Stimulated activated naive CD8-positive, alpha-beta T cell treated with anti-CD3 and anti-CD28 coated beads, Interleukin-15, amount 100 ng/mL, for 72 hours (primary cell): ENCODE data around the gene CYP4F22.

ENCODE experiments used
- ATAC-seq: fragments of 150-1000 bp; cut with Tn5 transposase; 2 replicates; pipeline ENCODE4 v1.10.0; 2021; ENCODE audit warnings: mild to moderate bottlenecking, moderate library complexity
- DNase-seq, 2 donors: peaks; one replicate each; pipeline ENCODE4 v3.0.0; 2021 to 2022
- H3K27ac Mint-ChIP-seq, 2 donors: one replicate each; pipeline ENCODE4 v1.8.0; 2022; ENCODE audit warnings: mild to moderate bottlenecking in 2 of 2, mixed read lengths in 2 of 2, moderate library complexity in 2 of 2
- H3K27me3 Mint-ChIP-seq: one replicate; pipeline ENCODE4 v1.8.0; 2022; ENCODE audit warnings: mixed read lengths
- H3K4me1 Mint-ChIP-seq: one replicate; pipeline ENCODE4 v1.8.0; 2022; ENCODE audit warnings: mild to moderate bottlenecking, mixed read lengths
- H3K4me3 Mint-ChIP-seq, 2 donors: one replicate each; pipeline ENCODE4 v1.8.0; 2022; ENCODE audit warnings: mild to moderate bottlenecking in 2 of 2, mixed read lengths in 2 of 2, moderate library complexity in 1 of 2
- H3K9me3 Mint-ChIP-seq, 2 donors: one replicate each; pipeline ENCODE4 v1.8.0; 2022; ENCODE audit warnings: mixed read lengths in 2 of 2

Gene CYP4F22

GRCh38 chr19:15544283-15544682 is 36.0 kb downstream of the CYP4F22 start:
- ATAC-seq (no peak), DNase-seq (no peak)
- Mint-ChIP-seq H3K9me3 (no peaks in the 10 kb centered on the region), H3K4me1 (peaks cover 5% of the 10 kb centered on the region), H3K27me3 (no peaks in the 10 kb centered on the region), H3K27ac (no peak overlapping the region), H3K4me3 (no peak overlapping the region)

DNA sequence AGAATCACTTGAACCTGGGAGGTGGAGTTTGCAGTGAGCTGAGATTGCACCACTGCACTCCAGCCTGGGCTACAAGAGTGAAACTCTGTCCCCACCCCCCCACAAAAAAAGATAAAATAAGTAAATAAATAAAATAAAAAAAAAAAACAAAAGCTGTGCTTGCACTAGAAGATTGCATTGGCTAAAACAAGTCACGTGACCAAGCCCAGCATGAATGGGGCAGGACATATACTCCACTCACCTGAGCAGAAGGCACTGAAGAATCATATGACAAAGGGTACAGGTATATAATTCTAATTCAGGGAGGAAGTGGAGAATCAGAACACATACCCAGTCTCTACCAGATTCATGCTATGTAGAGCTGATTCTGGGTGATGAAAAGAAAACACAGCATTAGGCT is 36.6 kb downstream of the CYP4F22 start:
- Mint-ChIP-seq H3K4me1 (peaks cover 2% of the 10 kb centered on the region), H3K9me3 (no peaks in the 10 kb centered on the region), H3K4me3 (no peak overlapping the region), H3K27me3 (no peaks in the 10 kb centered on the region), H3K27ac (no peak overlapping the region)
- no peak for DNase-seq
- no peak for ATAC-seq

DNA sequence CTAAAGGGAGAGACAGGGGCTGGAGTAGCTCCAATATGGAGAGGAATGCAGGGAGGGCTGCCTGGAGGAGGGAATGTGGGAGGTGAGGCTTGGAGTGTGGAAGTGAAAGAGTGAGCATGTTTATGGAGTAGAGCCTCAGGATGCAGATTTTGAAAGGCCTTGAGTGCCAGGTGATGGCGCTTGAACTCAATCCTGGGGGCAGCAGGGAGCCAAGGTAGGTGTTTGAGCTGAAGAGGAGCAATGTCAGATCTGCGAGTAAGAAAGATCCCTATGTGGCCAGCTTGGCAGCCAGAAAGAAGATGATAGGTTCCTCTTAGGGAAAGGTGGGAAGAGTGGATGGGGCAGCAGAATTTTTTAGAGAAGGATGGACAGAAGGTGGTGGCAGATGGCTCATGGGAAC is 40.3 kb downstream of the CYP4F22 start:
- Mint-ChIP-seq H3K4me3 (no peak overlapping the region), H3K9me3 (no peaks in the 10 kb centered on the region), H3K4me1 (peaks cover 14% of the 10 kb centered on the region), H3K27ac (no peak overlapping the region), H3K27me3 (no peaks in the 10 kb centered on the region)
- DNase-seq (no peak), ATAC-seq (no peak)

DNA sequence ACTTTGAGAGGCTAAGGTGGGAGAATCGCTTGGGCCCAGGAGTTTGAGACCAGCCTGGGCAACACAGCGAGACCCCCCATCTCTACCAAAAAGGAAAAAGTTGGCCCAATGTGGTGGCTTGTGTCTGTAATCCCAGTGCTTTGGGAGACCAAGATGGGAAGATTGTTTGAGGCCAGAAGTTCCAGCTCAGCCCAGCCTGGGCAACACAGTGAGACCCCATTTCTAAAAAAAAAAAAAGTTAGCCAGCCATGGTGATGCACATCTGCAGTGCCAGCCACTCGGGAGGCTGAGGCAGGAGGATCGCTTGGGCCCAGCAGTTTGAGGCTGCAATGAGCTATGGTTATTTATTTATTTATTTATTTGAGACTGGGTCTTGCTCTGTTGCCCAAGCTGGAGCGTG is 41.3 kb downstream of the CYP4F22 start:
- no peak overlapping the region for H3K4me3 Mint-ChIP-seq
- H3K9me3 Mint-ChIP-seq: no peaks in the 10 kb centered on the region
- no peaks in the 10 kb centered on the region for H3K27me3 Mint-ChIP-seq
- ATAC-seq: no peak
- DNase-seq: no peak
- peaks cover 20% of the 10 kb centered on the region for H3K4me1 Mint-ChIP-seq
- H3K27ac Mint-ChIP-seq: no peak overlapping the region

DNA sequence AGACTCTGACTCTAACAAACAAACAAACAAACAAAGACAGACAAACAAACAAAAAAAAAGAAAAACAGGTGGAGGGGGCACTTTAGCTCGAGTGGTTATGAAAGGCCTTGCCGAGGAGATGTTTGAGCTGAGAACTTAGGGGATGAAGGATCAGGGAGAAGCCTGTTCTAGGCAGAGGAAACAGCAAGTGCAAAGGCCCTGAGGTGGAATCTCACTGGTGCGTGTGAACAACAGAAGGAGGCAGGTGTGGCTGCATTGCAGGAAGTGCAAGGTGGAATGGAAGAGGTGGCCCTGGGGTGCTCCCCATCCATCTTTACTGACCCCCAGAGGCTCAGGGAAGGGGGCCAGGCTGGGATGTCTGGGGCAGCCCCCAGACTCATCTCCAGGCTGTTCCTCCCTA is 41.9 kb downstream of the CYP4F22 start:
- peaks cover 27% of the 10 kb centered on the region for H3K4me1 Mint-ChIP-seq
- no peaks in the 10 kb centered on the region for H3K9me3 Mint-ChIP-seq
- ATAC-seq (no peak), DNase-seq (no peak)
- no peaks in the 10 kb centered on the region for H3K27me3 Mint-ChIP-seq
- no peak overlapping the region for H3K27ac Mint-ChIP-seq
- peak overlapping the region; percentile 83 to 84 for H3K4me3 Mint-ChIP-seq

DNA sequence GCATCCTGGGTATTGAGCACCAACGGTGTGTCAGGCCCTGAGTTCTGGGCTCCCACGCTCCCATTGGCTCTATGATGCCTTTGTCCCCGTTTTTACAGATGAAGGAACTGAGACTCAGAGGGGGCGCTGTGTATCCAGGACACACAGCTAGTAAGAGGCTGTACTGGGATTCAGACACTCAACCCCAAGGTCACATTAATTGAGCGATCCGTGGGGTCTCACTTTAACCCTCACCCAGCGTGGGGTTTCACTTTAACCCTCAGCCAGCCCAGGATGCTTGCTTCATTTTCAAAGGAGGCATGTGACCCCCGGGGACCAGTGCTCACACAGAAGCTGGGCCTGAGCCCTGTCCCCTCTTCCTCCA is 42.6 kb downstream of the CYP4F22 start:
- peaks cover 33% of the 10 kb centered on the region for H3K4me1 Mint-ChIP-seq
- ATAC-seq (peak; percentile 14), DNase-seq (no peak)
- H3K4me3 Mint-ChIP-seq: peak overlapping the region; percentile 83 to 84
- H3K27ac Mint-ChIP-seq: peak overlapping the region in 1 of 2 donors; percentile 80
- no peaks in the 10 kb centered on the region for H3K27me3 Mint-ChIP-seq
- no peaks in the 10 kb centered on the region for H3K9me3 Mint-ChIP-seq

DNA sequence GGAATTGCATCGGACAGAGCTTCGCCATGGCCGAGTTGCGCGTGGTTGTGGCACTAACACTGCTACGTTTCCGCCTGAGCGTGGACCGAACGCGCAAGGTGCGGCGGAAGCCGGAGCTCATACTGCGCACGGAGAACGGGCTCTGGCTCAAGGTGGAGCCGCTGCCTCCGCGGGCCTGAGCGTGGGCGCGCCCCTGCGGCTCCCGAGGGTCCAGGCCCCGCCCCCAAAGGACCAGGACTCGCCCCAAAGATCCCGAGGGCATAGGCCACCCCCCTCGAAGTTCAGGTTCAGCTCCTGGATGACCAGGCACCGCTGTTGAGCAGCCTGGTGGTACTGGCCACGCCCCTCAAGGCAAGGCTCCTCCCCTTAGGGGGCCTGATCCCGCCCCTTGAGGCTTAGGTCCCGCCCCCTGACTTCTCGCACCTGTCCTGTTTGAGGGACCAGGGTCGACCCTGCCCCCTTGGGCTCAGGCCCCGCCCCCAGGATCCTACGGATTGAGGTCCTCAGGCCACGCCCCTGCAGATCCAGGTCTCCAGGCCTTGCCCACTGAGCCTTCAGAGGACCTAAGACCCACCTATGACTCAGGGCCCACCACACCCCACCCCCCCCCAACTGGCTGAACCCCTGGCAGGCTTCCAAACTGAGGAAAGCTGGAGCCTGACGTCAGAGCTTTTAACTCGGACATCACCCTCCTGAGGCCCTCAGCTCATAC is 43.1 kb downstream of the CYP4F22 start:
- no peaks in the 10 kb centered on the region for H3K9me3 Mint-ChIP-seq
- peaks cover 36% of the 10 kb centered on the region for H3K4me1 Mint-ChIP-seq
- H3K27me3 Mint-ChIP-seq: no peaks in the 10 kb centered on the region
- DNase-seq (peak; percentile 75 to 76), ATAC-seq (peak; percentile 60)
- H3K4me3 Mint-ChIP-seq: peak overlapping the region; percentile 83 to 84
- peak overlapping the region in 1 of 2 donors; percentile 80 for H3K27ac Mint-ChIP-seq

DNA sequence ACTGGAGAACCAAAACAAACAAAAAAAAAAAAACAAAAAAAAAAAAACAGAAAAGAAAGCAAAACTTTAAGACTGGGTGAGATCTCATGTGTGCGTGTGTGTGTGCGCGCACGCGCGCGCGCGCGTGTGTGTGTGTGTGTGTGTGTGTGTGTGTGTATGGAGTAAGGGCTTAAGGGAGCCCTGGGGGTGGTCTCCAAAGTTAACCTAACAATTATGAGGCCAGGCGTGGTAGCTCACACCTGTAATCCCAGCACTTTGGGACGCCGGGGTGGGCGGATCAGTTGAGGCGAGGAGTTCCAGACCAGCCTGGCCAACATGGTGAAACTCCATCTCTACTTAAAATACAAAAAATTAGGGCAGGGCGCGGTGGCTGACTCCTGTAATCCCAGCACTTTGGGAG is 46.7 kb downstream of the CYP4F22 start:
- Mint-ChIP-seq H3K4me3 (peak overlapping the region; percentile 84 to 86), H3K4me1 (peaks cover 42% of the 10 kb centered on the region), H3K9me3 (no peaks in the 10 kb centered on the region), H3K27me3 (no peaks in the 10 kb centered on the region), H3K27ac (peak overlapping the region in 1 of 2 donors; percentile 75)
- ATAC-seq (no peak), DNase-seq (no peak)

DNA sequence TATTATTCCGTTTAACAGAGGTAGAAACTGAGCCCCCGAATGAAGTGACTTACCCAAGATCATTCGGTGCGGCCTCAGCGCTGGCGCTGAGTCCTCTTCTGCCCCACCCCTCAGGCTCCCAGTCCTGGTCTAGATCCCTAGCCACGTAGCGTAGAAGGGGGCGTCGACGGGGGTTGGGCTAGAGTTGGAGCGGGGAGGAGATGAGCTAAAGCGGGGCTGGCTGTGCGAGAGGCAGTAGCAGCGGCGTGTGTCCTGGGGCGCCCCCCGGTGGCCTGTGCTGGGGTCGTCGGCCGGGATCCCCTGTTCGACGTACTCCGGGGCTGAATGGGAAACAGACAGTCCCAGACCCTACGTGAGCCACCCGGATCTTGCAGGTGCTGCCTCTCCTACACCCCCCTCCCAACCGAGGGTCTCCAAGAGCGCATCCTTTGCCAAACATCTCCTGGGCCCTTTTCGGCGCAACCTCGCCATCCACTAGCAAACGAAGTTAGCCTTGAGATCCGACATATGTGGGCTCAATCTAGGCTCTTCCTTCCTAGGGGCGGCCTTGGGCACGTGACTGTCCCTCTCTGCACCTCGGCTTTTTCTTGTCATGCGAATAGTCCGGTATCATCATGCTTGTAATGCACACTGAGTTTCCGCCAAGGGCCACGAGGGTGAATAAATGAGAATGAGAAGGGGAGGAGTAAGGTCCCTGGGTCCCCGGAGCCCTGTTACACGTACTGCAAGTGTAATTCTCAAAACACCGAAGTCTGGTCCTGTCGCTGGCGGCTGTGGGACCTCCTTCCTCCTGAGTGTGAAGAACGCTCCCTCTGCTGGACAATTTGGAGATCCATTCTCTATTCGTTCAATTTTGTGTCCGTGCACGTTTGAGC is 47.7 kb downstream of the CYP4F22 start:
- DNase-seq: peak; percentile 96 to 98
- Mint-ChIP-seq H3K27me3 (peaks cover 2% of the 10 kb centered on the region), H3K4me1 (peaks cover 33% of the 10 kb centered on the region), H3K4me3 (peak overlapping the region; percentile 84 to 86), H3K9me3 (no peaks in the 10 kb centered on the region), H3K27ac (peak overlapping the region; percentile 72 to 79)
- ATAC-seq: peak; percentile 91

GRCh38 chr19:15556634-15557181 is 48.4 kb downstream of the CYP4F22 start:
- no peak overlapping the region for H3K27ac Mint-ChIP-seq
- H3K27me3 Mint-ChIP-seq: peaks cover 9% of the 10 kb centered on the region
- no peaks in the 10 kb centered on the region for H3K9me3 Mint-ChIP-seq
- peak; percentile 0 for ATAC-seq
- peak overlapping the region; percentile 84 to 86 for H3K4me3 Mint-ChIP-seq
- peaks cover 30% of the 10 kb centered on the region for H3K4me1 Mint-ChIP-seq
- DNase-seq: no peak

DNA sequence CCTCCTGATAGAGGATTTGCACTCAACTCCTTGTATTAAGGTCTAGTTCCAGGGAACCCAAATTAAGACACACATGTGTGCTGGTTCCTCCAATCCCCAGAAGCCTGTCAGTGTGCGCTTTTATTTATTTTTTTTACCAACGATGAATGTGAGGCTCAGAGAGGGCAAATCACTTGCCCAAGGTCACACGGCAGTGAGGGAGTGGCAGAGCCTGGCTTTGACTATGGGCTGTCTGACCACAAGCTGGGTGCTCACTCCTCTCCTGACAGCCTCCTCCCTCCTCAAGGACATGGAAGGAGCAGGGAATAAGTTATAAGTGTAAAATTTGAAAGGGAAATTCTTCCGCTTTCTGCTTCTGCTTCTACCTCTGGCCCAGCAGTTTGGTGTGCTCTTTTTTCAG is 48.9 kb downstream of the CYP4F22 start:
- no peak overlapping the region for H3K27ac Mint-ChIP-seq
- H3K27me3 Mint-ChIP-seq: peaks cover 14% of the 10 kb centered on the region
- ATAC-seq (no peak), DNase-seq (no peak)
- H3K4me3 Mint-ChIP-seq: peak overlapping the region in 1 of 2 donors; percentile 1
- peaks cover 30% of the 10 kb centered on the region for H3K4me1 Mint-ChIP-seq
- no peaks in the 10 kb centered on the region for H3K9me3 Mint-ChIP-seq

GRCh38 chr19:15562145-15562544 is 53.8 kb downstream of the CYP4F22 start:
- no peak overlapping the region for H3K27ac Mint-ChIP-seq
- peaks cover 40% of the 10 kb centered on the region for H3K27me3 Mint-ChIP-seq
- H3K9me3 Mint-ChIP-seq: no peaks in the 10 kb centered on the region
- peaks cover 1% of the 10 kb centered on the region for H3K4me1 Mint-ChIP-seq
- H3K4me3 Mint-ChIP-seq: no peak overlapping the region
- DNase-seq: no peak
- no peak for ATAC-seq

DNA sequence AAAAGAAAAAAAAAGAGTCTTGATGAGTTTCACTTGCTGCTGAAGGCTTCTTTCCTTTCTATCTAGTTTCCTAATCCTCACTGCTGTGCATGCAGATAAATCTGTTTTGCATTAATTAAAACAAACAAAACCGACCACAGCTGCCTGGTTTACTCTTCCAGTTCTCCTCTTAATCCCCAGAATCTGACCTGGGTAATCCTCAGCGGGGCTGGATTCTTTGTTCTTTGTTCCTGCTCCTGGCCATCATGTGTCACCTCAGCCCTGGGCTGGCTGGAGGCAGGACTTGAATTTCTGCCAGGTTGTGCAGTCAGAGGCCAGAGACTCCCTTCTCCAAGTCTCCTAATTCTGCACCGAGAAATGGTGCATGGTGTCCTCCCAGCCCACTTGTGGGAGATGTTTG is 54.5 kb downstream of the CYP4F22 start:
- no peak for DNase-seq
- H3K27me3 Mint-ChIP-seq: peaks cover 43% of the 10 kb centered on the region
- H3K4me3 Mint-ChIP-seq: no peak overlapping the region

DNA sequence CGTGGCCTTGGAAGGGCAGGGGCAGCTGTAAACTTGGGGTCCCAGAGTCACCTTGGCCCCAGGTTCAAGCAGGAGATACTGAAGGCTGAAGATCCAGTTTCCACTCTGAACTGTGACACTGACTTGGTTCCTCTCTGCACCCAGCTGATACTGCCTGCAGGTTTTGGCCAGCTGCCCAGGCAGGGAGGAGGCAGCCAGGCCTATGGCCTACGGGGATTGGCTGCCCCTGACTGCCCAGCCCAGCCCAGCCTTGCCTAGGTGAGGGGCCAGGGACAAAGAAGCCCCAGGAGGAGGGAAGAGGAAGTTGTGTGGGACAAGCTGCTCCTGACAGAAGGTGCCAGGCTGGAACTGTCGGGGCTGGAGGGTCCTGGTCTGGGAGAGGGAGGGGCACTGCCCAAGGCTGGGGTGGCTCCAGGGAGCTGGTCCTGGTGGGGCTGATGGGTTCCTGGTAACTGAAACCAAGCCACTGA is 55.0 kb downstream of the CYP4F22 start:
- H3K27me3 Mint-ChIP-seq: peaks cover 43% of the 10 kb centered on the region
- no peaks in the 10 kb centered on the region for H3K4me1 Mint-ChIP-seq
- no peak for DNase-seq

More for the DNA sequence above, 54.5 kb downstream of the CYP4F22 start:
- Mint-ChIP-seq H3K27ac (no peak overlapping the region), H3K9me3 (no peaks in the 10 kb centered on the region), H3K4me1 (no peaks in the 10 kb centered on the region)
- ATAC-seq: no peak

DNA sequence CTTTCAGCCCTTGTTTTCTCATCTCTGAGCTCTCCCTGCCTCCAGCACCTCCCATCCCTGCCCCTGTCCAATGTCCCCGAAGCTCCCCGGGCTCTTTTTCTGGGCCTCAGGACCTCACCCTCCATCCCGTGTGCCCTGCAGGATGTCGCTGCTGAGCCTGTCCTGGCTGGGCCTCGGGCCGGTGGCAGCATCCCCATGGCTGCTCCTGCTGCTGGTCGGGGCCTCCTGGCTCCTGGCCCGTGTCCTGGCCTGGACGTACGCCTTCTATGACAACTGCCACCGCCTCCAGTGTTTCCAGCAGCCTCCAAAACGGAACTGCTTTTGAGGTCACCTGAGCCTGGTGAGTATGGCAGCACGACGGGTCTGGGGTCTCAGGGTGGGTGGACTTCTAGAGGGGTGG is 55.6 kb downstream of the CYP4F22 start:
- DNase-seq (no peak), ATAC-seq (no peak)
- H3K9me3 Mint-ChIP-seq: no peaks in the 10 kb centered on the region
- H3K27ac Mint-ChIP-seq: peak overlapping the region in 1 of 2 donors; percentile 34
- H3K4me3 Mint-ChIP-seq: no peak overlapping the region
- peaks cover 44% of the 10 kb centered on the region for H3K27me3 Mint-ChIP-seq
- no peaks in the 10 kb centered on the region for H3K4me1 Mint-ChIP-seq

More for the DNA sequence above, 55.0 kb downstream of the CYP4F22 start:
- Mint-ChIP-seq H3K9me3 (no peaks in the 10 kb centered on the region), H3K4me3 (no peak overlapping the region), H3K27ac (peak overlapping the region in 1 of 2 donors; percentile 34)
- ATAC-seq: no peak
